ENCODE measurements around the gene UNC13B.
A peak's percentile ranks its signal among the peaks of the same experiment; 100 is the strongest.
"Not testable (repeated sequence)": the region's sequence is repeated elsewhere in the genome, so short reads cannot be mapped to it uniquely, and the experiment has no call there.

Gene UNC13B

GRCh38 chr9:35395076-35395705 is 233.4 kb downstream of the UNC13B start:
- DNase-seq: no peak

- DNase-seq: no peak
Observed at GRCh38 chr9:35395706-35396101, 233.9 kb downstream of the UNC13B start.

GRCh38 chr9:35396560-35397215 is 234.9 kb downstream of the UNC13B start:
- no peak for DNase-seq

GRCh38 chr9:35397216-35397698 is 235.4 kb downstream of the UNC13B start:
- DNase-seq: no peak

- no peak for DNase-seq
Observed at GRCh38 chr9:35397923-35398322, 236.1 kb downstream of the UNC13B start.

- DNase-seq: no peak
Observed at GRCh38 chr9:35398651-35399335, 237.0 kb downstream of the UNC13B start.

- DNase-seq: no peak
Observed at GRCh38 chr9:35404865-35405264, 243.1 kb downstream of the UNC13B start.

- DNase-seq: peak; percentile 5
Observed at GRCh38 chr9:35406183-35406959, 244.6 kb downstream of the UNC13B start.

GRCh38 chr9:35407846-35408245 is 246.0 kb downstream of the UNC13B start:
- DNase-seq: no peak

- not testable (repeated sequence) for DNase-seq
Observed at GRCh38 chr9:35409434-35409833, 247.6 kb downstream of the UNC13B start.

- no peak for DNase-seq
Observed at GRCh38 chr9:35414889-35415288, 253.1 kb downstream of the UNC13B start.

GRCh38 chr9:35415402-35416097 is 253.7 kb downstream of the UNC13B start:
- DNase-seq: no peak

- no peak for DNase-seq
Observed at GRCh38 chr9:35416098-35416427, 254.3 kb downstream of the UNC13B start.

GRCh38 chr9:35422346-35422745 is 260.5 kb downstream of the UNC13B start:
- no peak for DNase-seq

GRCh38 chr9:35422753-35423152 is 260.9 kb downstream of the UNC13B start:
- no peak for DNase-seq

GRCh38 chr9:35423499-35423898 is 261.7 kb downstream of the UNC13B start:
- DNase-seq: no peak

GRCh38 chr9:35424356-35425352 is 262.8 kb downstream of the UNC13B start:
- DNase-seq: no peak

GRCh38 chr9:35426627-35427026 is 264.8 kb downstream of the UNC13B start:
- no peak for DNase-seq

- no peak for DNase-seq
Observed at GRCh38 chr9:35431467-35431866, 269.7 kb downstream of the UNC13B start.

GRCh38 chr9:35432076-35432475 is 270.3 kb downstream of the UNC13B start:
- no peak for DNase-seq

GRCh38 chr9:35436933-35437332 is 275.1 kb downstream of the UNC13B start:
- no peak for DNase-seq
